SU-DHL-6 (cell line): ENCODE measurements around the gene PDE4B.
"Not testable (repeated sequence)": the region's sequence is repeated elsewhere in the genome, so short reads cannot be mapped to it uniquely, and the experiment has no call there.

Source experiments
- CTCF ChIP-seq: fragments of 200-600 bp; sonication (generic); IDR thresholded peaks from one replicate; pipeline ENCODE4 v1.5.1; 2017; ENCODE audit warnings: antibody characterized with exemption, mild to moderate bottlenecking, low read length, moderate library complexity; ENCODE audit not compliant: insufficient read depth, poor library complexity, severe bottlenecking
- EZH2phosphoT487 ChIP-seq: fragments of 200-600 bp; sonication (generic), shearing (Covaris generic); conservative IDR thresholded peaks from 2 replicates; pipeline ENCODE4 v1.6.1; 2018; ENCODE audit warnings: mild to moderate bottlenecking, antibody characterized with exemption, low read length, moderate library complexity, mixed read lengths

GRCh38 chr1:66006534-66006933 is 213.8 kb downstream of the PDE4B start:
- not testable (repeated sequence) for TF ChIP-seq CTCF, EZH2phosphoT487
